HepG2 (cell line): ENCODE results near the gene CAGE1. TPM values are rescaled to one million over a fixed set of nuclear protein-coding genes. Genes with fewer than 3 reads are reported as not detected.

Experiments
- ATAC-seq: fragments of 200-7000 bp; cut with Tn5 transposase; 3 replicates; pipeline ENCODE4 v1.9.1; 2020; ENCODE audit warnings: mild to moderate bottlenecking, moderate library complexity
- BruUV-seq: library from RNA; stranded (reverse); fragments of 400-500 nt; replicated peaks from 2 replicates; lab custom pipeline; 2021; lab: Mats Ljungman, UMichigan
- CTCF ChIA-PET: fragments of 300-600 bp; formaldehyde crosslinking; extraction: SDS; loops from one replicate; lab custom pipeline; 2021; ENCODE audit warnings: low total read pairs, inconsistent platforms, low intra/inter-chr PET ratio; lab: Yijun Ruan, JAX
- POLR2A ChIA-PET: fragments of 350-600 bp; sonication (Branson Sonifier 250); formaldehyde crosslinking; loops from one replicate; lab custom pipeline; 2020; ENCODE audit warnings: antibody characterized with exemption, inconsistent platforms; lab: Yijun Ruan, JAX
- DNase-seq: peaks from one replicate; pipeline ENCODE4 v3.0.0-alpha.2; 2015; ENCODE audit warnings: low spot score
- FAIRE-seq: peaks from 3 replicates; lab custom pipeline; 2011; peaks lifted over from hg19 to GRCh38; lab: Jason Lieb, UNC
- H2AFZ ChIP-seq: one replicate; pipeline ENCODE4 v1.6.1; 2011; ENCODE audit warnings: low read length, inconsistent platforms
- H3K27ac ChIP-seq: fragments of 300-600 bp; 3 replicates; pipeline ENCODE4 v1.8.0; 2011; ENCODE audit warnings: mixed run types, mild to moderate bottlenecking, mixed read lengths, low read length, inconsistent platforms; ENCODE audit not compliant: insufficient read depth; ENCODE audit errors: extremely low read length
- H3K27me3 ChIP-seq, 2 experiments: fragments of 200-600 bp in 1 of 2; 2 replicates in 1 of 2; 3 replicates in 1 of 2; pipeline versions ENCODE4 v1.6.0 to v1.8.0; 2011; ENCODE audit warnings: low read length in 2 of 2, mild to moderate bottlenecking in 2 of 2, moderate library complexity in 2 of 2, inconsistent platforms in 1 of 2; ENCODE audit not compliant: insufficient read depth in 2 of 2, control insufficient read depth in 1 of 2
- H3K36me3 ChIP-seq, 2 experiments: fragments of 200-600 bp in 1 of 2; replicated peaks in 1 of 2; 2 replicates in 1 of 2; 3 replicates in 1 of 2; pipeline versions ENCODE4 v1.5.1 to v1.8.0; 2011; ENCODE audit warnings: low read length in 2 of 2, inconsistent platforms in 1 of 2; ENCODE audit not compliant: insufficient read depth in 2 of 2, control insufficient read depth in 1 of 2
- H3K4me1 ChIP-seq: 2 replicates; pipeline ENCODE4 v1.5.1; 2012; ENCODE audit warnings: low read length, inconsistent platforms; ENCODE audit not compliant: insufficient read depth
- H3K4me2 ChIP-seq: 2 replicates; pipeline ENCODE4 v1.6.0; 2011; ENCODE audit warnings: low read depth, low read length, inconsistent platforms
- H3K4me3 ChIP-seq, 3 experiments: fragments of 200-600 bp in 1 of 3; sonication (generic), shearing (Covaris generic) in 1 of 3; replicated peaks in 1 of 3; 2 replicates each; pipeline ENCODE4 v1.5.1; 2011 to 2016; ENCODE audit warnings: low read length in 3 of 3, inconsistent platforms in 2 of 3, low read depth in 2 of 3, mild to moderate bottlenecking in 2 of 3, control low read depth in 1 of 3, mixed read lengths in 1 of 3; ENCODE audit not compliant: insufficient read depth in 1 of 3
- H3K79me2 ChIP-seq: one replicate; pipeline ENCODE4 v1.6.1; 2011; ENCODE audit warnings: low read length, inconsistent platforms; ENCODE audit not compliant: insufficient read depth
- H3K9ac ChIP-seq: 2 replicates; pipeline ENCODE4 v1.6.0; 2011; ENCODE audit warnings: mild to moderate bottlenecking, low read depth, low read length, inconsistent platforms; ENCODE audit not compliant: insufficient read depth
- H3K9me3 ChIP-seq: 2 replicates; pipeline ENCODE4 v1.5.1; 2012; ENCODE audit warnings: mild to moderate bottlenecking, low read length
- H4K20me1 ChIP-seq: 2 replicates; pipeline ENCODE4 v1.6.0; 2011; ENCODE audit warnings: inconsistent platforms, mild to moderate bottlenecking, low read length, moderate library complexity; ENCODE audit not compliant: insufficient read depth
- ATM ChIP-seq: fragments of 450-650 bp; IDR thresholded peaks from 2 replicates; pipeline ENCODE4 v1.7.1; 2017; ENCODE audit warnings: mild to moderate bottlenecking, borderline replicate concordance
- HOXA3 ChIP-seq: sonication (generic); formaldehyde crosslinking; IDR thresholded peaks from 2 replicates; pipeline ENCODE4 v1.5.0; 2020; ENCODE audit warnings: missing genetic modification reagents
- MNT ChIP-seq: fragments of 450-650 bp; IDR thresholded peaks from 2 replicates; pipeline ENCODE4 v1.6.1; 2016
- NFAT5 ChIP-seq: sonication (generic); formaldehyde crosslinking; IDR thresholded peaks from 2 replicates; pipeline ENCODE4 v1.4.0; 2020; ENCODE audit warnings: missing genetic modification reagents
- NFKB2 ChIP-seq: sonication (generic); formaldehyde crosslinking; IDR thresholded peaks from 2 replicates; pipeline ENCODE4 v1.4.0; 2020; ENCODE audit warnings: missing genetic modification reagents, borderline replicate concordance
- RNF2 ChIP-seq: fragments of 450-650 bp; conservative IDR thresholded peaks from 2 replicates; pipeline ENCODE4 v1.6.1; 2016; ENCODE audit warnings: low read depth
- SALL1 ChIP-seq: sonication (generic); formaldehyde crosslinking; IDR thresholded peaks from 2 replicates; pipeline ENCODE4 v1.8.0; 2022; ENCODE audit warnings: mild to moderate bottlenecking, missing genetic modification reagents
- YEATS4 ChIP-seq: sonication (generic); formaldehyde crosslinking; IDR thresholded peaks from 2 replicates; pipeline ENCODE4 v1.4.0; 2020; ENCODE audit warnings: missing genetic modification reagents, borderline replicate concordance
- ZNF160 ChIP-seq: sonication (generic); formaldehyde crosslinking; IDR thresholded peaks from 2 replicates; pipeline ENCODE4 v1.8.0; 2022; ENCODE audit warnings: mild to moderate bottlenecking, inconsistent platforms, missing genetic modification reagents
- ZNF232 ChIP-seq: sonication (generic); formaldehyde crosslinking; IDR thresholded peaks from 2 replicates; pipeline ENCODE4 v1.4.0; 2020; ENCODE audit warnings: missing genetic modification reagents, borderline replicate concordance
- WGBS: methylation state at CpG from one replicate; pipeline ENCODE4 v1.1.6; 2017; ENCODE audit warnings: low lambda C conversion rate; 5-methylcytosine and 5-hydroxymethylcytosine counted together
- in situ Hi-C: cut with HindIII; loops from 2 replicates; pipeline ENCODE4 v1.10.0; 2017; ENCODE audit warnings: low pct_unique_long_range_greater_than_20kb; ENCODE audit not compliant: extremely low pct_ligation_motif_present
- intact Hi-C: fragments of 100-400 bp; cut with micrococcal nuclease; formaldehyde crosslinking; loops from one replicate; pipeline ENCODE4 v1.10.0; 2022; ENCODE audit not compliant: unreplicated experiment
- polyA plus RNA-seq, 8 experiments: library from polyadenylated mRNA; depleted of rRNA in 3 of 8; stranded (reverse) in 7 of 8; unstranded in 1 of 8; fragments of >200 nt; fragmentation: Illumina TruSeq in 4 of 8; extraction: Trizol in 4 of 8; gene quantifications; 2 replicates each; pipeline versions ENCODE4 v1.2.1 to v1.2.3, GENCODE V29; 2011 to 2016; ENCODE audit warnings: low read depth in 4 of 8, missing spikeins in 1 of 8, mixed read lengths in 1 of 8; ENCODE audit not compliant: insufficient read depth in 1 of 8
- total RNA-seq, 5 experiments: library from RNA; depleted of rRNA; stranded (reverse); fragments of >200 nt; fragmentation: Illumina TruSeq; extraction: Trizol; gene quantifications; 2 replicates each; pipeline ENCODE4 v1.2.3, GENCODE V29; 2016; ENCODE audit warnings: low read depth in 1 of 5

The CAGE1 gene
- total and polyA plus RNA-seq, 2 of the 13 experiments (the other 11 are each of a cell fraction or from before 2014, with no cell fraction given): 0.03 to 0.15 TPM

GRCh38 chr6:7434672-7435071, 45.1 kb upstream of the CAGE1 start:
- no peak for ATAC-seq
- ChIA-PET CTCF (no interaction called here), POLR2A (no interaction called here)
- Histone ChIP-seq H3K79me2 (no peaks in the 10 kb centered on the region), H3K36me3 (no peaks in the 10 kb centered on the region), H3K27ac (no peak overlapping the region), H2AFZ (no peak overlapping the region), H4K20me1 (no peaks in the 10 kb centered on the region), H3K9me3 (no peaks in the 10 kb centered on the region), H3K4me3 (no peak overlapping the region), H3K27me3 (0 out of 5 replicates have a peak, but pooled peaks cover 0 to 5% of the 10 kb centered on the region in 2 experiments), H3K9ac (no peak overlapping the region), H3K4me2 (no peak overlapping the region), H3K4me1 (peaks cover 30% of the 10 kb centered on the region)
- FAIRE-seq: no peak
- 0% methylated on average over 1 of the region's 1 CpG for WGBS
- intact Hi-C loops (no loop called here), in situ Hi-C loops (loop anchor here (5.0 kb wide), 1 partner anchor 108 kb away; the partner anchor contains the start of gene DSP)
- no peak for DNase-seq
- no TSS peak for BruUV-seq
- TF ChIP-seq ATM (no peak), MNT (peak; percentile 92)

GRCh38 chr6:7433121-7433617, 43.6 kb upstream of the CAGE1 start:
- in situ Hi-C loops: loop anchor here (5.0 kb wide), 1 partner anchor 109 kb away; the partner anchor contains the start of gene DSP
- H3K79me2 ChIP-seq: no peaks in the 10 kb centered on the region
- no peaks in the 10 kb centered on the region for H3K36me3 ChIP-seq
- CTCF ChIA-PET: no interaction called here
- intact Hi-C loops: no loop called here
- DNase-seq (no peak), FAIRE-seq (no peak), ATAC-seq (no peak)
- peaks cover 30% of the 10 kb centered on the region for H3K4me1 ChIP-seq
- BruUV-seq: no TSS peak
- H3K27ac ChIP-seq: no peak overlapping the region
- POLR2A ChIA-PET: interaction anchor here (1.1 to 1.7 kb wide), 3 partner anchors 14 to 157 kb away, joined by 3 to 4 read pairs (median 4); partner anchors contain the start of genes CAGE1, RIOK1 and SNRNP48
- no peak overlapping the region for H3K9ac ChIP-seq
- H3K4me3 ChIP-seq: peak overlapping the region in 2 of 3 experiments; percentile 58 to 73; a peak in 4 of 6 replicates
- H3K27me3 ChIP-seq: 0 out of 5 replicates have a peak, but pooled peaks cover 0 to 5% of the 10 kb centered on the region in 2 experiments
- H3K4me2 ChIP-seq: peak overlapping the region; percentile 88
- H3K9me3 ChIP-seq: no peaks in the 10 kb centered on the region
- H2AFZ ChIP-seq: no peak overlapping the region
- no peaks in the 10 kb centered on the region for H4K20me1 ChIP-seq
- WGBS: 37% methylated on average over 3 of the region's 5 CpGs
- 0 out of 2 replicates have a peak, but pooled peaks have one; percentile 64 for TF ChIP-seq ZNF232
- TF ChIP-seq NFAT5 (CRISPR knock-in tag): 0 out of 2 replicates have a peak, but pooled peaks have one; percentile 53
- TF ChIP-seq RNF2: 0 out of 2 replicates have a peak, but pooled peaks have one; percentile 2
- TF ChIP-seq YEATS4: 0 out of 2 replicates have a peak, but pooled peaks have one; percentile 1
- TF ChIP-seq ZNF160 (CRISPR knock-in tag): 0 out of 2 replicates have a peak, but pooled peaks have one; percentile 31
- TF ChIP-seq NFKB2 (CRISPR knock-in tag): peak; percentile 46; the same call in 1 of the 2 replicates
- peak; percentile 5; the same call in 1 of the 2 replicates for TF ChIP-seq SALL1 (CRISPR knock-in tag)
- 0 out of 2 replicates have a peak, but pooled peaks have one; percentile 7 for TF ChIP-seq HOXA3
